ENCODE results near the gene KLHL21.

KLHL21 gene

DNA sequence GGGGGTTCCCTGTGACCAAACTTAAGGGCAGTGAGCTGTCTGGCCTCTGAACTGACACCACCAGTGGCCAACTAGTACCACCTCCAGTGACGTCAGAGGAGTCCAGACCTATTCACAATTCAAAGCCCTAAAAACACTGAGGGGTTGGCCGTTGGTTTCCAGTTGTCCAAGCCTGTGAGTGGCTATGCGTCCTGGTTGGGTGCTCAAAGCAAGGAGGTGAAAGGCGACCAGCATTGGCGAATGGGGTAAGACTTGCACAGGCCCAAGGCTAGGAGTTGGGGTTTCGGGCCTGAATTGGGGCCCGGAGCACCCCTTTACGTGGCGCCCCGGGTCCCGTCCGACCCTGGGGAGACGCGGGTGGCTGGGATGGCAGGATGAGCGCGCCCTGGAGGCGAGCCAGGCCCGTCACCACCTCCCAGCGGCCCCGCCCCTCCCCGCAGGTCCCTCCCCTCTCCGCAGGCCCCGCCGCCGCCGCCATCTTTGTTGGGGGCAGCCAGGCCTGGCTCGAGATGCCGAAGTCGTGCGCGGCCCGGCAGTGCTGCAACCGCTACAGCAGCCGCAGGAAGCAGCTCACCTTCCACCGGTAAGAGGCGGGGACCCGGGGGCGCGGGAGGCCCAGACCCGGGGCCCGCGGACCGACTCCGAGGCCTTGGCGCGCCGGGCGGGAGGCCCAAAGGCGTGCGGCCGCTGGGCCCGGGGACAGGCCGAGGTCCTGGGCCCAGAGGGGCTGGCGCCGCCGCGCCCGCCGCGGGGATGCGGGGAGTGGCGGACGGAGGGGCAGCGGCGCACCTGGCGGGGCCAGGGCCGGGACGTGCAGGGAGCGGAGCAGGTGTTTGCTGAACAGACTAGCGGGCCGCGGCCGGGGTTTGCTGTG is 22.3 kb upstream of the KLHL21 start, which contains the start of gene THAP3:
Gene THAP3, plus strand, starts transcription at position 159 of the 874 bp plus-strand sequence. Its CDS starts 351 bp downstream, at position 510.
- H3K4me3 ChIP-seq (ENCODE audit: control insufficient read depth, low read depth, low read length), result peak within 1 kb of the TSS; percentile 71
- no peak for TF ChIP-seq CTCF (conservative IDR thresholded peaks at IDR 0.05; ENCODE audit: control insufficient read depth, insufficient read depth, low read depth, low read length)
- peak; percentile 97 for DNase-seq (ENCODE audit: low read depth)

DNA sequence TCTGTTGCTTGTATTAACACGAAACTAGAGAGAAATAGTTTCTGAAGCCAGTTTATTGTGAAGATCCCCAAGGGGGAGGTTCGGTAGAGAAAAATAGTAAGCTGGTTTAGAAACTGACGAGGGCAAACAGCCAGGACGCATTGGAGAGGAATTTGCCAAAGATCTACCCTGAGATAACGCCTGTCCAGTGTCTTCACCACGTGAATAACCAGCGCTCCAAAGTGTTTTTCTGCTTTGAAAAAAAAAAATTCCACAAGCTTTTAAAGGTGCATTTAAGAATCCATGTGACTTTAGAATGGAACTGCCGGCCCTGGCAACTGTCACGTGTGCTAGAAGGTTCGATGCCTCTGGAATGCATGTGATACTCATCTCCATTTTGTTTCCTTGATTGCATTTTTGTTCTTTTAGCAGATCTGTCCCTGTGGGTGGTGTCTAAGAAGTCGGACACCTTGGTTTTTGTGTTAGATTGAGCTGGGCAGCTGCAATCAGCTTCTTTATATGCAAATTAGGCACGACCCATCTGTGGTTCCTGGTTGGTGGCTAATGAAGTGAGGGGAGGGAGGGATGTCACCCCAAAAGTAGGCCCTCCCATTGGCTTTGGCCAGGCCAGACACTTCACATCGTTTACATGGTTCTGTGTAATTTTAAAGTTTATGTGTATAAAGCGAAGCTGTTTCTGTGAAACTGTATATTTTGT is 20.7 kb upstream of the KLHL21 start:
- DNase-seq (ENCODE audit: low read depth), result no peak
- no peak for TF ChIP-seq CTCF (conservative IDR thresholded peaks at IDR 0.05; ENCODE audit: control insufficient read depth, insufficient read depth, low read depth, low read length)

DNA sequence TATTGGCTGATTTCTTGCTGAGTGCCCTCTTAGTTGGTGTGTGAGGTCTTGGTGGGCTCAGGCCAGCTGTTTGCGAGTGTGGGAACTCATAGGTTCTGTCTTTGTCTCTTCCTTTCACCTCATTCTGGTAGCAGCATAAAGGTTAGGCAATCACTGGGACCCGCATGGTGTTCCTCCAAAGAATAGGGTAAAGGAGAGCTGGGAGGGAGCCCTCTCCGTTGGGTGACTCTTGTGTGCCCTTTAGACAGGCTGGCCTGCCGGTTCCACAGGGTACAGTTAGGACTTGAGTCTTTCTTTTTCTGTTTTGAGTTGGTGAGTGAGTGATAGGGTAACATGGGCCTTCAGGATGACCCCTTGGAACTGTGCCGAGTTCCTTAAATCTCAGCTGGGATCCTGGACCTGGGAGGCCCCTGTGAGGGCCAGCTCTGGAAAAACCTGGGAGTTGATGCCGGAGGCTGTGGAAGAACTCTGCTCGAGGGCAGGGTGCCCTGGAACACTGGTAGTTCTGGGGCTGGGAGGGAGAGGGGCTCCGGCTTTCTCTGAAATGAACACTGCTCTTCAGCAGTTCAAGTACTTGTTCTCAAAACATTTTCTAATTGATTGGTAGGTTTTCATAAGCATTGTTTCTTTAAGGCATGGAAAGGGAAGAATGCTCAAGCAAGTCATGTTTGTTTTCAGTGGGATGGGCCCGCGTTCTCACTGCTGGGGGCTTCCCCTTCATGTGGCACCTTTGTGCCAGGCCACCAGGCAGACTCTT is 19.9 kb upstream of the KLHL21 start:
- DNase-seq (ENCODE audit: low read depth), result no peak
- TF ChIP-seq CTCF (conservative IDR thresholded peaks at IDR 0.05; ENCODE audit: control insufficient read depth, insufficient read depth, low read depth, low read length), result no peak

More for the DNA sequence above, 20.7 kb upstream of the KLHL21 start:
- H3K4me3 ChIP-seq (ENCODE audit: control insufficient read depth, low read depth, low read length), result no peak overlapping the region

DNA sequence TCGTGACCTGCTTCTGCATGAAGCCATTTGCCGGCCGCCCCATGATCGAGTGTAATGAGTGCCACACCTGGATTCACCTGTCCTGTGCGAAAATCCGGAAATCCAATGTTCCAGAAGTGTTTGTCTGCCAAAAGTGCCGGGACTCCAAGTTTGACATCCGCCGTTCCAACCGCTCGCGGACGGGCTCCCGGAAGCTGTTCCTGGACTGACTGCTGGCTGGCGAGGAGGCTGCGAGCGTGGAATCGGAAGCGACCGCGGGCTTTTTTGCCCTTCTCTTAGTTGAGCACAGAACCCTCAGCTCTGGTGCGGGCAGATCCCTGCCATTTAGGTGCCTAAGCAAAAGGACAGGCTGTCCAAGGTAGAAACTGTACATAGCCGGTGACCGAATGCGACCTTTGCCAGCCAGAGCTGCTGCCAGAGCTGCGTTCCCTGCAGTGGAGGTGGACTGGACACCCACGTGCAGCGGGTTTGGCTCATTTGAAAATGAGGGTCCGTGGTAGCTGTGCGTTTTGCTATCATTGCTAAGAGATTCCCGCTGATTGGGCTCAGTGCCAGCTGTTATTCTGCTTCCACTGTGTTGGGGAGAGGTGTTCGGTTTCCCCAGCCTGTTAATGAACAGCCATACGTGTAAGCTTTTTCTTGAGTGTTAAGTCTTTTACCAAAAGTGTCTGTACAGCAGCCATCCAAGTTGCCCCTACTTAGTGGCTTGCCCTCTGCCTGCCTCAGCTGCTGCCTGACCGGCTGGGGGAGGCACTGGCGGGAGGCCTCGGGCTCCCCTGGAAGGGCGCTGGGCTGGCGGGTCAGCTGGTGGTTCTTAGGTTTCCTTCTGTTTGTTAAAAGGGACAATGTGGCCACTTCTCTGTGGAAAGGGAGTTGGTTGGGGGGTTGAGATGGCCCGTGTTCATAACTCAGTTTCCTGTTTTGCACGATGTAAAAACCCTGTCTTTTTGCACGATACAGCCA is 19.0 kb upstream of the KLHL21 start:
- no peak for TF ChIP-seq CTCF (conservative IDR thresholded peaks at IDR 0.05; ENCODE audit: control insufficient read depth, insufficient read depth, low read depth, low read length)
- H3K4me3 ChIP-seq (ENCODE audit: control insufficient read depth, low read depth, low read length), result no peak overlapping the region
- DNase-seq (ENCODE audit: low read depth), result no peak

More for the DNA sequence above, 19.9 kb upstream of the KLHL21 start:
- H3K4me3 ChIP-seq (ENCODE audit: control insufficient read depth, low read depth, low read length), result no peak overlapping the region

DNA sequence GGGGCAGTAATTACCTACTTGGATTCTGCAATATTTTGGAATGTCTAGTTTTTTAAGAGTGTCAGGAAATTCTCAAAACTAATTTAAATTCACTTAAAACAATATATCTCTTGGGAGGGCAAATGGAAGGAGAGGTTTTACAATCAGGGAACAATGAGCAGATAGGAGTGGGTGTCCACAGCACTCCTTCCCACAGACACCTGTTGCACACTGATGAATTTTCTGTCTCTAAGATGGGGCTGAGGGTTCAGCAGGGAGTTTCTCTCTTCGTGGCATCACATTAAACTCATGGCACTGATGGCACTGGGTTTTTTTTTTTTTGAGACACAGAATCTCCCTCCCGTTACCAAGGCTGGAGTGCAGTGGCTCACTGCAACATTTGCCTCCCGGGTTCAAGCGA is 16.4 kb upstream of the KLHL21 start:
- no peak for DNase-seq (ENCODE audit: low read depth)
- TF ChIP-seq CTCF (conservative IDR thresholded peaks at IDR 0.05; ENCODE audit: control insufficient read depth, insufficient read depth, low read depth, low read length), result no peak
- no peak overlapping the region for H3K4me3 ChIP-seq (ENCODE audit: control insufficient read depth, low read depth, low read length)

All from fibroblast of mammary gland (primary cell).